ENCODE data around the gene ADAM15.

Gene ADAM15

DNA sequence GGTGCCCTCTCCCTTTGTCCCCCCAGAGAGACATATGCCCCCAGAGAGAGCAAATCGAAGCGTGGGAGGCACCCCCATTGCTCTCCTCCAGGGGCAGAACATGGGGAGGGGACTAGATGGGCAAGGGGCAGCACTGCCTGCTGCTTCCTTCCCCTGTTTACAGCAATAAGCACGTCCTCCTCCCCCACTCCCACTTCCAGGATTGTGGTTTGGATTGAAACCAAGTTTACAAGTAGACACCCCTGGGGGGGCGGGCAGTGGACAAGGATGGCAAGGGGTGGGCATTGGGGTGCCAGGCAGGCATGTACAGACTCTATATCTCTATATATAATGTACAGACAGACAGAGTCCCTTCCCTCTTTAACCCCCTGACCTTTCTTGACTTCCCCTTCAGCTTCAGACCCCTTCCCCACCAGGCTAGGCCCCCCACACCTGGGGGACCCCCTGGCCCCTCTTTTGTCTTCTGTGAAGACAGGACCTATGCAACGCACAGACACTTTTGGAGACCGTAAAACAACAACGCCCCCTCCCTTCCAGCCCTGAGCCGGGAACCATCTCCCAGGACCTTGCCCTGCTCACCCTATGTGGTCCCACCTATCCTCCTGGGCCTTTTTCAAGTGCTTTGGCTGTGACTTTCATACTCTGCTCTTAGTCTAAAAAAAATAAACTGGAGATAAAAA is 35.9 kb downstream of the ADAM15 start:
- DNase-seq, result no peak

DNA sequence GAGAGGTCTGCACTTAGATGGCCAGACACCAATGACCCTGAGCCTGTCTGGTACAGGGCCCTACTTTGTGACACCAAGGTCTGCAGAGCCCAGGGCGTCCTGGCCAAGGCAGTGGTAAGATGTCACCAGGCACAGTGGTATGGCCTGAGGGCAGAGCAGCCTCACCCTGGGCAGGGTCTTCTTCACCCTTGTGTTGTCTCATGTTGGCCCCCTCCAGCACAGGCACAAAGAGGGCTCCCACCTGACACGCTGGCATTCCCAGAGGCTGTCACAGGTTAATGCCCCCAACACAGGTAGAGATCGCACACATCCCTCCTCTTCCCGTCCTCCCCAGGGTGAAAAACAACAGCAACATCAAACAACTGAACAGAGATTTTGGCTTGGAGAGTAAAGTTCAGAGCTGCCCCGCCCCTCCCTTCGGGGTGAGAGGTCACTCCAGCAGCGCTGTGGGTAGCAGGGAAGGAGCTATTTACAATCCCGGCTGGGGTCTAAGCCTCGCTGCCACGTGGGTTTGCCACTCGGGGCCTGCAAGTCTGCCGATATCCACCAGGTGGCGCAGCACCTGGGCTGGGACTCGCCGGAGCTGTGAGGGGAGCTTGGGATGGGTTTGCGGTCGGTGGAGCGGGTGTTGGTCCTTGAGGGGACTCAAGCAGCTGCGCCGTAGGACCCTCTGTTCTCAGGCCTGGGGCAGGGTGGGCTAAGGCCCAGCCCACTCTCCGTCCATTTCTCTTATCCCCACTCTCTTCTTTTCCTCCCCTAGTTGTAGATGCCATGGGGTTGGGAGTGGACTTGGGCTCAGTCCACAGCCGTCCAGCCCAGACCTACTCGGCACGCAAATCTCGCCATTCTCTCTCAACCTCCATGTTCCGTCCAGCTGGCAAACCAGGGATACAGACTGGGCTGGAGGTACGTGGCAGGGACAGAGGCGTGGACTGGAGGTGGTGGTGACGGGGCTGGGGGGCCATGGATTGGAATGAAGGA is 40.2 kb downstream of the ADAM15 start:
- peak; percentile 89 for DNase-seq

DNA sequence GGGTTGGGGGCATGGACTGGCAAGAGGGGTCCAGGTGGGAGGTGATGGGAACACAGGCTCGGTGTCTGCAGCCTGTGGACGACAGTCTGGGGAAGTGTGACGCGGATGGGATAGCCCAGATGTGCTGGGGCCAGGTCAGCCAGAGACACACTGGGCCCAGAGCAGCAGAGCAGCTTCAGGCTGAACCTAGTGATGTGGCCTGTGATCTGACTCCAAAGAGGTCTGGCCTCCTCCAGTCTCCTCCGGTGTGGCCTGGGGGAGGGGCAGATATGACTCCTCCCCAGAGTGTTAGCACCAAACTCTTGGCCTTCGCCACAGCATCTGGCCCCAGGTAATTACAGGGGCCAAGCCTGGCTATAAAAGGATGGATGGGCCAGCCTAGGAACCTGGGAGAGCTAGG is 41.0 kb downstream of the ADAM15 start:
- DNase-seq, result no peak

DNA sequence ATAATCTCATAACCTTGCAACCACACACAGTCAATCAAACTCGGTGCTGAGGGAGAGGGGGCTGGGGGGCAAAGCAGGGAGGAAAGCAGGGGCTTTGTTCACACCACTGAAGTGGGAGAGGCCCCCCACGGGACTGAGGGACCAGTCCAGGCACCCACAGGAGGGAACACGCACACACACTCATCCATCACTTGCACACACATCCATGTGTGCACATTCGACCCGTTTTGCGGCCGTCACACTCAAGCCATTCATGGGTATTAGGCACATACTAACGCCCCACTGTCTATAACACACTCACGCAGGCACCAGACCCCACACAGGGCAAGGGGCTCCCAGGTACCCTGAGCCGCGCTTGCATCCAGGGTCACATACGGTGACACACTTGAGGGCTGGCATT is 41.5 kb downstream of the ADAM15 start:
- DNase-seq, result no peak

GRCh38 chr1:155093911-155094621 is 43.0 kb downstream of the ADAM15 start:
- DNase-seq, result no peak

DNA sequence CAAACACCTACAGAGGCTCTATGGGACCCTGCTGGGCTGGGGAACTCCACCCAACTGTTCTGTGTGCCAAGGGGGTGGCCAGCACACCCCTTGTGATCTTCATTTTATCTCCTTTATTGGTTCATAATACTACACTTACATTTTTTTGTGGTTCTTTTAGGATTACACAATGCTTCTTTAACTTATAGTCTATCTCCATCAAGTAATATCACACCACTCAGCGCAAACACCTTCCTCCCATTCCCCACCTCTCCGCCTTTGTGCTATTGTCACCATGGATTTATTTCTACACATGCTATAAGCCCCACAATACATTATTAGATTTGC is 43.5 kb downstream of the ADAM15 start:
- DNase-seq, result no peak

DNA sequence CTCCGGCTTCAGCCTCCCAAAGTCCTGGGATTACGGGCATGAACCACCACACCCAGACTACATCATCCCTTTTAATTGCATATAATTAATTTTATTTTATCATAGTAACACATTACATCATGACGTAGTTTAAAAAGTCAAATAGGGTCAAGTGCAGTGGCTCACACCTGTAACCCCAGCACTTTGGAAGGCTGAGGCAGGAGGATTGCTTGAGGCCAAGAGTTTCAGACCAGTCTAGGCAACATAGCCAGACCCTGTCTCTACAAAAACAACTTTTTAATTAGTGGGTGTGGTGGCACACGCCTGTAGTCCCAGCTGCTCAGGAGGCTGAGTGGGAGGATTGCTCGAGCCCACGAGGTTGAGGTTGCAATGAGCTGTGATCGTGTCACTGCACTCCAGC is 48.2 kb downstream of the ADAM15 start:
- no peak for DNase-seq

- DNase-seq, result no peak
These were observed 52.2 kb downstream of the ADAM15 start for GRCh38 chr1:155103325-155103724.

DNA sequence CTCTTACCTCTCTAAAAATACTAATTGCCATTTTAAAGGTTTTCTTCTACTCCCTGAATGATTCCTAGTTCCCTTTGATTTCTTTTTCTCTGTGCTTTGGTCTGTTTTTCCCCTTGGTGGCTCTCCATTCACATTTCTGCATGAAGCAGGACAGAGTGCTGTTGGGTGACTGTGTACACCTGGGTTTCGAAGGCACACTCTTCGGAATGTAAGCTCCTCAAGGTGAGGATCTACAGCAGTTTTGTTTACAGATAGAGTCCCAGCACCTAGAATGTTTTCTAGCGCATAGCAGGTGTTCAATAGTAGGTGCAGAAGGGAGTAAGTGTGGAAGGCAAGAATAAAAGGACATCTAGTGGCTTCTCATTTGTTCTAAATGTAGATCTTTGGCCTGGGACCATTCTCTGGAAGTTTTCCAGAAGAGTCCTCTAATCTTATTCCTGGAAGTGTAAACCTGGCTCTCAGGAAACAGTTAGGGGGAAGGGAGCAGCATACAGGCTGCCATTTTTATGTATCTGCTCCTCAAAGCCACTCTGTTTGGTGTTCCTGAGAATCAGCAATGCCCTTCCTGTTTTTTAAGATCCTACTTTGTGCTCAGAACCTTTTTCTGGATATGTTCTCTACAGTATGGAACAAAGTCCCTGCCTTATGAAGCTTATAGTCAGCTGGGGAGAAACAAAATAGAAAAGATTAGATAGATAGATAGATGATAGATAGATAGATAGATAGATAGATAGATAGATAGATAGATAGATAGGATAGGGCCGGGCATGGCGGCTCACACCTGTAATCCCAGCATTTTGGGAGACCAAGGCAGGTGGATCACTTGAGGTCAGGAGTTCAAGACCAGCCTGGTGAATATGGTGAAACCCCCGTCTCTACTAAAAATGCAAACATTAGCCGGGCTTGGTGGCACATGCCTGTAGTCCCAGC is 53.8 kb downstream of the ADAM15 start:
- no peak for DNase-seq

DNA sequence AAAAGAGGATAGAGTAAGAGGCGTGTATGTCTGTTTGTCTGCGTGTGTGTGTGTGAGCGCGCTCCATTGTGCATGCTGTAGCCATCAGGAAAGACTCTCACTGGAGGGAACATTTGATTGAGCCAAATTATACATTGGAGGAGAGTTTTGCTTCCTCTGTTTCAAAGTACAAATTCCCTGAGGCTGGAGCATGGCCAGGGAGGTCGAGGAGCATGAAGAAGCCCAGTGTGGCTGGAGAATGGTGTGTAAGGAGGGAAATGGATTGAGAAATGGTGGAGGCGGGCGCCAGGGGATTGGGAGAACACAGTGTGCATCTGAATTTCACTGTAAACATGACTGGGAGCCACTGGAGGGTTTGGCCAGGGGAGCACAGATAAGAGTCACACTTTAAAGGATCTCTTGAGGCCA is 54.5 kb downstream of the ADAM15 start:
- no peak for DNase-seq

DNA sequence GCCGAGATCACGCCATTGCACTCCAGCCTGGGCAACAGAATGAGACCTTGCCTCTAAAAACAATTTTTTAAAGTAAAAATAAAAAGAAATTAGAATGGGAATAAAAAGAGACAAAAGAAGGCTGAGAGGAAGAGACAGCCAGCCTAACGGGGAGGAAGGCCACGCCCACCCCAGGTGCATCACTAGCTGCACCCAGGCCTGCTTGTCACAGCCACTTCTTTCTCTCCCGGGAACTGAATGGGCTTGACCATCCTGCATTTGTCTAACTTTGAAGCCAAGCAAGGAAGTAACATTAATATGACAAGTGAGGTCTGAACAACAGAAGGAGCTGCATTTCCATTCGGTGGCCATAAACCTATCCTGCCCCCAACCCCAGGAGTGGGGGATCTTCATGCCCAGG is 55.7 kb downstream of the ADAM15 start:
- no peak for DNase-seq

DNA sequence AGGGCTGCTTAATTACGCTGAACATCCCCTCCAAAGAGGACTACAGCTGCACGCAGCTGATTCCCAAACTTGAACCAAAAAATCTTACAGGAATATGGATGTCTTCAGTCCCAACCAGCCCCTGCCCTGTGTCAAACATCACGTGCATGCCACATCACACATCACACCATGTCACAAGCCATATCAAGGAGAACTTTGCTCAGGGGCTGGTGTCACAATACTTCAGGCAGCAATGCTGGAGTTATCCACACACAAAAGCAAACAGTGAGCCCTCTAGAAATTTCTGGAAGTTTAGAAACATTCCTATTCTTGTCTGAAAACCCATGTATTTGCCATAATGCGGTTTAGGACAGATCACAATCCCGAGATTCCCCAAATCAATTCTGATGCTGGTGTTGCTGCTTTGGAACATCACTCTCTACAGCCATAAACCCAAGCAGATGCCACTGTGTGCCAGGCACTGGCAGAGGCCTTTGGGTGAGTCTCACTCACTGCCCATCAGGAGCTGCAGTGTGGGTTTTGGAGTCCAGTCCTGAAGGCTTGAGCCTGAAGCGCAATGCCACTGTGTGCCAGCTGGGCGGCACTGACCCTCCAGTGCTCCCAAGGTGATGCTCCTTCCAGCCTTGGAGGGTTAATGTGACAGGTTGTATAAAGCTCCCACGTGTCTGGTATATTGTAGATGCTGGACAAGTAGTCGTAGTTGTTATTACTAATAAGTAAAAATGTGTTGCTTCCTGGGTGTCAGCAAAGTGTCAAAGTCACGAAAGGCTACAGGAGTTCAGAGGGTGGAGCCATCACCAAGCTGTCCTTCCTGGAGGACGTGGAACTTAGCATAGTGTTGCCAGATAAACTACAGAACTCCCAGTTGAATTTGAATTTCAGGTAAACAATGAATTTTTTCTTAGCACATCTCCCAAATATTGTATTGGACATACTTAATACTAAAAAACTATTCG is 56.5 kb downstream of the ADAM15 start:
- DNase-seq, result no peak

- no peak for DNase-seq
These were observed 57.2 kb downstream of the ADAM15 start for GRCh38 chr1:155108296-155108695.

GRCh38 chr1:155110381-155110780 is 59.3 kb downstream of the ADAM15 start:
- no peak for DNase-seq

- no peak for DNase-seq
These were observed 59.7 kb downstream of the ADAM15 start for GRCh38 chr1:155110826-155111225.

Data from activated CD4-positive, alpha-beta T cell treated with anti-CD3 and anti-CD28 coated beads for 48 hours (primary cell).